Ascending aorta (tissue), 2 donors: ENCODE measurements around the gene ATG12. TPM values are rescaled to one million over a fixed set of nuclear protein-coding genes. Genes with fewer than 3 reads are reported as not detected.

Experiments
- DNase-seq, 2 donors: peaks; one replicate each; pipeline ENCODE4 v3.0.0-alpha.2; 2019; ENCODE audit warnings: low spot score in 2 of 2
- H3K27ac ChIP-seq, 2 donors: fragments of 200-600 bp; sonication (generic); one replicate each; pipeline ENCODE4 v1.5.1; 2016 to 2017; ENCODE audit warnings: mild to moderate bottlenecking in 1 of 2
- H3K27me3 ChIP-seq: fragments of 200-600 bp; sonication (generic); one replicate; pipeline ENCODE4 v1.5.1; 2017
- H3K36me3 ChIP-seq, 2 donors: fragments of 200-600 bp; sonication (generic); one replicate each; pipeline ENCODE4 v1.5.1; 2016
- H3K4me1 ChIP-seq, 2 donors: fragments of 200-600 bp; sonication (generic); one replicate each; pipeline ENCODE4 v1.5.1; 2016 to 2017; ENCODE audit warnings: mild to moderate bottlenecking in 1 of 2
- H3K4me3 ChIP-seq, 2 donors: fragments of 200-600 bp; sonication (generic); one replicate each; pipeline ENCODE4 v1.5.1; 2016 to 2017; ENCODE audit warnings: mild to moderate bottlenecking in 1 of 2
- H3K9me3 ChIP-seq, 2 donors: fragments of 200-600 bp; sonication (generic); one replicate each; pipeline ENCODE4 v1.5.1; 2016
- CTCF ChIP-seq, 3 experiments: fragments of 200-600 bp in 2 of 3; fragments of 450-650 bp in 1 of 3; sonication (generic) in 2 of 3; IDR thresholded peaks; one replicate each; pipeline ENCODE4 v1.5.1; 2016 to 2019; ENCODE audit warnings: antibody characterized with exemption in 3 of 3, mild to moderate bottlenecking in 1 of 3, moderate library complexity in 1 of 3
- intact Hi-C: fragments of 100-400 bp; cut with DNase I; formaldehyde crosslinking; loops from one replicate; pipeline ENCODE4 v1.15.1; 2023
- total RNA-seq: library from RNA; depleted of rRNA; stranded (reverse); fragments of >200 nt; gene quantifications from one replicate; pipeline ENCODE4 v1.1.0, GENCODE V29; 2016

Gene ATG12
- total RNA-seq, 1 donor from 2014 or later, result 30.3 TPM

- intact Hi-C loops, result no loop called here
- no peak for DNase-seq
- H3K9me3 ChIP-seq, result no peaks in the 10 kb centered on the region
- peaks cover 9 to 20% of the 10 kb centered on the region in 2 donors for H3K36me3 ChIP-seq
- H3K4me3 ChIP-seq, result no peak overlapping the region
- no peak for TF ChIP-seq CTCF (IDR thresholded peaks at IDR 0.05)
- no peaks in the 10 kb centered on the region for H3K27me3 ChIP-seq
- no peaks in the 10 kb centered on the region for H3K4me1 ChIP-seq
- no peak overlapping the region for H3K27ac ChIP-seq
Measured at GRCh38 chr5:115801984-115802383, 39.4 kb downstream of the ATG12 start.

- H3K27ac ChIP-seq, result no peak overlapping the region
- no peaks in the 10 kb centered on the region for H3K9me3 ChIP-seq
- no peaks in the 10 kb centered on the region for H3K4me1 ChIP-seq
- H3K27me3 ChIP-seq, result no peaks in the 10 kb centered on the region
- no peak for TF ChIP-seq CTCF (IDR thresholded peaks at IDR 0.05)
- no peak for DNase-seq
- intact Hi-C loops, result no loop called here
- no peak overlapping the region for H3K4me3 ChIP-seq
- H3K36me3 ChIP-seq, result peaks cover 8 to 18% of the 10 kb centered on the region in 2 donors
Measured at GRCh38 chr5:115801152-115801551, 40.2 kb downstream of the ATG12 start.

- intact Hi-C loops, result no loop called here
- H3K4me3 ChIP-seq, result no peak overlapping the region
- TF ChIP-seq CTCF (IDR thresholded peaks at IDR 0.05), result no peak
- no peak overlapping the region for H3K27ac ChIP-seq
- H3K4me1 ChIP-seq, result no peaks in the 10 kb centered on the region
- H3K27me3 ChIP-seq, result no peaks in the 10 kb centered on the region
- H3K9me3 ChIP-seq, result no peaks in the 10 kb centered on the region
- no peak for DNase-seq
- peaks cover 1 to 14% of the 10 kb centered on the region in 2 donors for H3K36me3 ChIP-seq
Measured at GRCh38 chr5:115800108-115800507, 41.3 kb downstream of the ATG12 start.

- intact Hi-C loops, result no loop called here
- H3K4me3 ChIP-seq, result no peak overlapping the region
- no peaks in the 10 kb centered on the region for H3K27me3 ChIP-seq
- H3K27ac ChIP-seq, result no peak overlapping the region
- H3K36me3 ChIP-seq, result no peaks in the 10 kb centered on the region
- no peak for DNase-seq
- no peaks in the 10 kb centered on the region for H3K4me1 ChIP-seq
- no peaks in the 10 kb centered on the region for H3K9me3 ChIP-seq
- no peak for TF ChIP-seq CTCF (IDR thresholded peaks at IDR 0.05)
Measured at GRCh38 chr5:115798252-115798651, 43.1 kb downstream of the ATG12 start.

GRCh38 chr5:115796656-115797055, 44.7 kb downstream of the ATG12 start:
- no peaks in the 10 kb centered on the region for H3K27me3 ChIP-seq
- no peak for TF ChIP-seq CTCF (IDR thresholded peaks at IDR 0.05)
- H3K9me3 ChIP-seq, result no peaks in the 10 kb centered on the region
- H3K27ac ChIP-seq, result no peak overlapping the region
- H3K4me3 ChIP-seq, result no peak overlapping the region
- H3K36me3 ChIP-seq, result no peaks in the 10 kb centered on the region
- intact Hi-C loops, result no loop called here
- H3K4me1 ChIP-seq, result no peaks in the 10 kb centered on the region
- DNase-seq, result no peak

GRCh38 chr5:115795700-115796099, 45.7 kb downstream of the ATG12 start:
- intact Hi-C loops, result no loop called here
- no peak for DNase-seq
- H3K36me3 ChIP-seq, result no peaks in the 10 kb centered on the region
- no peak overlapping the region for H3K4me3 ChIP-seq
- H3K27me3 ChIP-seq, result no peaks in the 10 kb centered on the region
- H3K4me1 ChIP-seq, result no peaks in the 10 kb centered on the region
- H3K27ac ChIP-seq, result no peak overlapping the region
- no peaks in the 10 kb centered on the region for H3K9me3 ChIP-seq
- TF ChIP-seq CTCF (IDR thresholded peaks at IDR 0.05), result no peak
